HG02943 (cell line): Measurements from ENCODE around the gene PI4KB.

Source experiments
- ATAC-seq: cut with Tn5 transposase; IDR thresholded peaks from one replicate; pipeline ENCODE4 v1.9.1; 2021; ENCODE audit warnings: mild to moderate bottlenecking, low read depth, moderate library complexity; ENCODE audit not compliant: unreplicated experiment

PI4KB gene

GRCh38 chr1:151312826-151313225 is 14.4 kb downstream of the PI4KB start:
- no peak for ATAC-seq

DNA sequence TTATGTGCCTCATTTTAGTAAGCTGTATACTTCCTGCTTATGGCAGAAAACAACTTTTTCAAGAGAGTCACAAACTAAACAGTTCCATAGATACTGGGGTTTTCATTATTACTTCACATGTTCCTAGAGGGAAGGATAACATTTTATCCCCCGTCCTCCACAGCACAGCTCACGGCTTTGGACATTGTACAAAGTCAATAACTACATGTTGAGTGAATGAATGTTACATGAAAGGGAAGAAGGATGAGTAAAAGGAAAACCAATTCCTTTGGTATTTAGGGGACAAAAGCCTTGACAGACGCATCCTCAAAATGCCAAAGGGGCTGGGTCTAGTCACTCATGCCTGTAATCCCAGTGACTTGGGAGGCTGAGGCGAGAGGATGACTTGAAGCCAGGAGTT is 14.8 kb downstream of the PI4KB start:
- ATAC-seq: no peak

- no peak for ATAC-seq
Observed at GRCh38 chr1:151311589-151312331, 15.5 kb downstream of the PI4KB start.

- no peak for ATAC-seq
Observed at GRCh38 chr1:151311011-151311410, 16.2 kb downstream of the PI4KB start.

DNA sequence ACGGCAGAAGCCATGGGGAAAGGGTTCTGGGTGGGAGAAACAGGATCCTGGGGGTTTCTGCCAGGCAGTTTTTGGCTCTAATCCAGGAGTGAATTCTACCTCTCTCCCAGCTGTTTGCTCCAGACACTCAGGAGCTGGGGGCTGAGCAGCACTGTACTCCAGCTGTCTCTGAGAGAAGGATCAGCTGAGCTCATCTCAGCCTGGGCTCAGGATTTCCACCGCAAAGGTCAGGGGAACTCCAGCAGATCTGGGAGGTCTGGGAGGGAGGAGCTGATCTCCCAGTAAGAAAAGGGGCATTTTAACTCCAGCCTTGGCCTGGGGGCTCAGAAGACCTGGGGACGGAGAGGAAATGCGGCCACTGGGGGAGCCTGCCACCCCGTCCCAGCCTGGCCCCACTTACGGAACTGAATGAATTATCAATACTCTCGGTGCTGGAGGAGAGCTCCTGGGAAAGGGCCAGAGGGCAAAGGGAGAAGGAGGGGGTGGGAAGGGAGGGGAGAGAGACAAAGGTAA is 17.3 kb downstream of the PI4KB start:
- ATAC-seq: no peak

DNA sequence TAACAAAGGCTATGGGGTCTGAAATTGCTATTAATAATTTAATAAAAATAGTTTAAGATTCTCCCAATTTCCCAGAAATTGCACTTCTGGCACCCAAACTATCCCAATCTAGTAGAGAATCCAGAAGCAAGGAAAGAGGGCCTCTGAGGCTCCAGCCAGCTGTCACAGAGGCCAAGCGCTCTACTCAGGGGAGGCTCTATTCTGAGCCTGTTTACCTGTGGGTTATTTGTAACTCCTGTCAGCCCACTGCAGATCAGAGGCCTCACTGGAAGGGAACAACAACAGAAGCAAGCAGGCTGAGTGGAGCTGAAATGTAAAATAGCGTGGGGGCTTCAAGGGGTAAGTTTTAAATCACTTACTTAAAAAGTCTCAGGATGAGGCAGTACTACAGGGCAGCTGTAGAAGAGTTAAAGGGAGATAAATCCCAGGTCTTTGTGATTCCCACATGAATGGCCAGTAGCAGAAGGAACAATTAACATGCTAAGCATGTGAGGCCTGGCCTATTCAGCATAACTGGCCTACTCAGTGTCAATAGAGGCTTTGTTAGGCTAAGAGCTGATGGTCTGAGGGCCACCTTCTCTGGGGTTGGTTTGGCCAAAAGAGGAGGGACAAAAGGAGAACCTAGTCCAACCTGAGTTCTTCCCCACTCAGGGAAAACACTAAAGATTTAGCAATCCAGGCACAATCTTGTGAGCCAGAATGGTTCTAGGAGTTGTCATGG is 32.3 kb downstream of the PI4KB start:
- no peak for ATAC-seq

GRCh38 chr1:151293093-151293492 is 34.1 kb downstream of the PI4KB start:
- no peak for ATAC-seq

DNA sequence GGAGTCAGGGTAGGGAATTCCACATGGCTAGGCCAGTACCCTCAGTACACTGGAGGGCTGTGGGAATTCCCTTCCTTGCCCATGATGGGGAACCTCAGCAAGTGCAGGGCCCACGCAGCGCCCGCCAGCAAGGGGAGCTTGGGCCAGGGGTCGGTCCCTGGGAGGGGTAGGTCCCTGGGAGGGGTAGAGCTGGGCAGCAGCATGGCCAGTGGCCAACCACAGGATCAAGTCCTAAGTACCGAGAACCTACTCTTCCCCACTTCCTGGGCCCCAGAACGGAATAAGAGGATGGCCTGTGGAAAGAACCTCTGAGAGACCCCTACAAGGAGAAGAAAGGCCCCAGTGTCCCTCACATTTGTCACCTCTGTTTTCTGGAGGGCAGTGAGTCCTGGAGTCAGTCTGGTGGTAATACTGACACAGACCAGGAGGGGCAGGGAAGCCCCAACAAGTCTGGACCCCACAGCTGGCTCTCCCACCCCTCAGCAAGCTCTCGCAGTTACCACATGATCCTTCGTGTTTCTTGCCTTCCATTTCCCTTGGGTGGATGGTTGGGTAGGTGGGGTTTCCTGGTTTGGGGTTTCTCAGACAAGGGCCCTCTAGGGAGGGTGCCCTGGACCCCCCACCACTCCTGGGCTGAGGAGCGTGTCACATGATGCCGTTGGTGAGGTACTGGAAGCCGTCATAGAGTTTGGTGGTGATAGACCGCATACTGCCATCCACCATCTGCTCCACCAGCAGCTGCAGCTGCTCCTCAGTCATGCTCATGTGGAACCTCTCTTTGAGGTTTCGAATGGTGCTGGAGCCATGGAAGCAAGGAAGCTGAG is 34.8 kb downstream of the PI4KB start:
- no peak for ATAC-seq

DNA sequence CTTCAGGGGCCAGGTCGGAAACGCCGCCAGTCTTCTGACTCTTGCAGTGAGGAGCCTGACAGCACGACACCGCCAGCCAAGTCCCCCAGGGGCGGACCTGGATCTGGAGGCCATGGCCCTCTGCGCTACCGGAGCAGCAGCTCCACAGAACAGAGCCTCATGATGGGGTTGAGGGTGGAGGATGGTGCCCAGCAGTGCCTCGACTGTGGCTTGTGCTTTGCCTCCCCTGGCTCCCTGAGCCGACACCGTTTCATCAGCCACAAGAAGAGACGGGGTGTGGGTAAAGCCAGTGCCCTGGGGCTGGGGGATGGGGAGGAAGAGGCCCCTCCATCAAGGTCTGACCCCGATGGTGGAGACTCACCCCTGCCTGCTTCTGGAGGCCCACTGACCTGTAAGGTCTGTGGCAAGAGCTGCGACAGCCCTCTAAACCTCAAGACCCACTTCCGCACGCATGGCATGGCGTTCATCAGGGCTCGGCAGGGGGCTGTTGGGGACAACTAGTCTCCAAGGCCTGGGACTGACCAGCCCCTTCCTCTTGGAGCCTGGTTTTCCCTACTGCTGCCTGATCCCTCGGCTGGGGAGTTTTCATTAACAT is 36.4 kb downstream of the PI4KB start:
- ATAC-seq: no peak

- no peak for ATAC-seq
Observed at GRCh38 chr1:151289991-151290708, 37.1 kb downstream of the PI4KB start.

- ATAC-seq: no peak
Observed at GRCh38 chr1:151289080-151289935, 37.9 kb downstream of the PI4KB start.

GRCh38 chr1:151288502-151288901 is 38.7 kb downstream of the PI4KB start:
- no peak for ATAC-seq

DNA sequence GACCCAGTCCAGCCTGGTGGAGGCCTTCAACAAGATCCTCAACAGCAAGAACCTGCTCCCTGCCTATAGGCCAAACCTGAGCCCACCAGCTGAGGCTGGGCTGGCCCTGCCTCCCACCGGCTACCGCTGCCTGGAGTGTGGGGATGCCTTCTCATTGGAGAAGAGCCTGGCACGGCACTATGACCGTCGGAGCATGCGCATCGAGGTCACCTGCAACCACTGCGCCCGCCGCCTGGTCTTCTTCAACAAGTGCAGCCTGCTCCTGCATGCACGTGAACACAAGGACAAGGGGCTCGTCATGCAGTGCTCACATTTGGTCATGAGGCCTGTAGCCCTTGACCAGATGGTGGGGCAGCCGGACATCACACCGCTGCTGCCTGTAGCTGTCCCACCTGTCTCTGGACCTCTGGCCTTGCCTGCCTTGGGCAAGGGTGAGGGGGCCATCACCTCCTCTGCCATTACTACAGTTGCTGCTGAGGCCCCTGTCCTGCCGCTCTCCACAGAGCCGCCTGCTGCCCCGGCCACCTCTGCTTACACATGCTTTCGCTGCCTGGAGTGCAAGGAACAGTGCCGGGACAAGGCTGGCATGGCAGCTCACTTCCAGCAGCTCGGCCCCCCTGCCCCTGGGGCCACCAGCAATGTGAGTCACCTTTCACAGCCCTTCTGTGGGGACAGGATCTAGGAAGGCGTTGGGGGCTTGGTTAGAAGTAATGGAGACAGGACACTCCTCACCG is 39.3 kb downstream of the PI4KB start:
- no peak for ATAC-seq

- no peak for ATAC-seq
Observed at GRCh38 chr1:151287341-151287699, 39.9 kb downstream of the PI4KB start.

GRCh38 chr1:151286619-151287340 is 40.4 kb downstream of the PI4KB start:
- ATAC-seq: no peak

DNA sequence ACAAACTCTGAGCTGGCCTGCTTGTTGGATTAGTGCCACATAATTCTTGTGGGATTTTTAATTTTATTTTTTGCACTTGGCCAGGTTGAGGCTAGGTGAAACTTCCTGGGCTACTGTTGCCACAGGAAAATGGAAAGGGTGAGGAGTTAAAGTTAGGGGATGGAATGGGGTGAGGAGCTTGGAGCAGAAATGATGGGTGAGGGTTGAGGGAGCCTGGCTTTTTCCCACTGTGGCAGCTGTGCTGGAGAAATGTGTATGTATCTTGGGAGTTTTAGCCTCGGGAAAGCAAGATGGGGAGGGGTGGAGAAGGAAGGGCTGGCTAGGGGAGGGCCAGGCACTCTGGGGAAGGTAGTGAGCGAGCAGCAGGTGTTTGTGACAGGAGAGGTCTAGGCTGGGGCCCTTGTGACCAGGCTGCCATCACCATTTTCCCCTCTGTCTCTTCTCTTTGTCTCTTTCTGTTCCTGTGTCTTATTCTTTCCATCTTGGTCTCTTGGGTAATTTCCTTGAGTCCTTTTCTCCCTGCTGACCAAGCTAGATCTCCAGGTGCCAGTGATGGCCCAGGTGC is 43.1 kb downstream of the PI4KB start:
- ATAC-seq: no peak

GRCh38 chr1:151282883-151283725 is 44.1 kb downstream of the PI4KB start:
- ATAC-seq: no peak
